Heart left ventricle (tissue), 16 donors: ENCODE data around the gene CCM2. TPM values are rescaled to one million over a fixed set of nuclear protein-coding genes. Genes with fewer than 3 reads are reported as not detected.

Source experiments
- ATAC-seq, 4 donors: fragments of 200-7000 bp; cut with Tn5 transposase; one replicate each; pipeline ENCODE4 v1.9.1; 2020 to 2022; ENCODE audit warnings: moderate library complexity in 4 of 4, mild to moderate bottlenecking in 3 of 4, moderate number of reproducible peaks in 1 of 4
- DNase-seq, 5 donors: peaks; one replicate each; pipeline ENCODE4 v3.0.0-alpha.2; 2020
- H3K27ac ChIP-seq, 12 donors: fragments of 200-600 bp; sonication (generic) in 4 of 12; one replicate each; pipeline versions ENCODE4 v1.5.0 to v1.8.0; 2016 to 2022; ENCODE audit warnings: mild to moderate bottlenecking in 2 of 12
- H3K27me3 ChIP-seq, 9 donors: fragments of 200-600 bp; sonication (generic) in 2 of 9; one replicate each; pipeline versions ENCODE4 v1.5.1 to v1.8.0; 2016 to 2022; ENCODE audit warnings: mild to moderate bottlenecking in 3 of 9
- H3K36me3 ChIP-seq, 9 donors: fragments of 200-600 bp; sonication (generic) in 2 of 9; one replicate each; pipeline versions ENCODE4 v1.5.0 to v1.8.0; 2018 to 2022; ENCODE audit warnings: mild to moderate bottlenecking in 2 of 9
- H3K4me1 ChIP-seq, 12 donors: fragments of 200-600 bp; sonication (generic) in 4 of 12; one replicate each; pipeline versions ENCODE4 v1.5.0 to v1.8.0; 2016 to 2022; ENCODE audit warnings: mild to moderate bottlenecking in 3 of 12
- H3K4me3 ChIP-seq, 12 donors: fragments of 200-600 bp; sonication (generic) in 4 of 12; one replicate each; pipeline versions ENCODE4 v1.5.0 to v1.8.0; 2017 to 2022; ENCODE audit warnings: mild to moderate bottlenecking in 9 of 12, moderate library complexity in 4 of 12
- H3K9me3 ChIP-seq, 12 donors: fragments of 200-600 bp; sonication (generic) in 4 of 12; one replicate each; pipeline versions ENCODE4 v1.5.0 to v1.8.0; 2016 to 2022; ENCODE audit warnings: mild to moderate bottlenecking in 1 of 12
- CTCF ChIP-seq, 12 donors: fragments of 200-600 bp; sonication (generic) in 4 of 12; IDR thresholded peaks; one replicate each; pipeline versions ENCODE4 v1.5.0 to v1.8.0; 2018 to 2022; ENCODE audit warnings: antibody characterized with exemption in 12 of 12, mild to moderate bottlenecking in 5 of 12
- POLR2A ChIP-seq, 2 donors: fragments of 450-650 bp; IDR thresholded peaks; one replicate each; pipeline ENCODE4 v1.6.1; 2017; ENCODE audit warnings: antibody characterized with exemption in 2 of 2, mild to moderate bottlenecking in 2 of 2, moderate library complexity in 2 of 2
- WGBS, 4 donors: extraction: QIAGEN DNeasy Blood & Tissue Kit in 2 of 4; methylation state at CpG; one replicate each; pipeline versions ENCODE4 v1.1.5 to v1.1.7; 2013 to 2018; 5-methylcytosine and 5-hydroxymethylcytosine counted together
- intact Hi-C, 10 donors: fragments of 100-400 bp; cut with DNase I; formaldehyde crosslinking; loops; one replicate each; pipeline versions ENCODE4 v1.11.1 to v1.14.2; 2022
- polyA plus RNA-seq, 2 donors: library from polyadenylated mRNA; stranded (reverse); fragments of 200-250 nt; gene quantifications; one replicate each; pipeline ENCODE4 v1.2.3, GENCODE V29; 2013
- total RNA-seq, 9 donors: library from RNA; depleted of rRNA in 2 of 9; stranded (reverse); fragments of >200 nt in 2 of 9; fragmentation: NEBNext Ultra II Directional in 3 of 9; extraction: Animal tissue kit (Norgen Biotek cat#: 25700) in 3 of 9; gene quantifications; one replicate each; pipeline versions ENCODE4 v1.1.0 to v1.2.4, GENCODE V29; 2016 to 2023
- donor health status: ischemic (EF 13 %, LVEDD 7.1; RV severe dilation, severe dysfunction).
- donor health status: healthy with polysubstance abuse.
- donor health status: DM: no; HTN: yes; CAD: no.
- donor health status: DM: no; HTN: no; CAD: no.
- donor health status: ischemic (EF 25% LVEDD 6.9; RV normal size, moderate dysfunction).
- donor health status: ischemic (EF 25% LVEDD 5.7; RV mildly dilated, moderate dysfunction).
- donor health status: healthy.
- donor health status: DM: yes; HTN: yes; CAD: no.
- donor health status: ischemic (EF 35%, LVEDD 5.7; RV mildly dilated, moderate dysfunction).
- donor health status: nonischemic (EF 11% LVEDD 7.7; RV severe dilation, severe dysfunction).
- donor health status: DM: yes; HTN: yes; CAD: no.
- donor health status: PGD.
- donor health status: ischemic (EF 29% LVEDD 5.4; RV normal size, mild dysfunction).
- donor health status: nonischemic (EF 23%, LVEDD 6.1; RV moderate dilation, normal function).

CCM2 gene
- total and polyA plus RNA-seq, 11 donors: 24.7 to 68.2 (median 35.3) TPM

GRCh38 chr7:45013465-45013967, 13.5 kb downstream of the CCM2 start:
- Histone ChIP-seq H3K9me3 (no peaks in the 10 kb centered on the region), H3K36me3 (peaks cover 0 to 32% (median 4%) of the 10 kb centered on the region in 9 donors), H3K4me1 (peaks cover 0 to 16% (median 0%) of the 10 kb centered on the region in 12 donors), H3K4me3 (no peak overlapping the region), H3K27me3 (no peaks in the 10 kb centered on the region), H3K27ac (no peak overlapping the region)
- no peak for DNase-seq
- intact Hi-C loops: no loop called here
- TF ChIP-seq CTCF (IDR thresholded peaks at IDR 0.05) (no peak), POLR2A (IDR thresholded peaks at IDR 0.05) (no peak)
- WGBS, 4 donors: 84 to 89% (median 87%) methylated on average over 2 of the region's 2 CpGs
- no peak for ATAC-seq

GRCh38 chr7:45015313-45015712, 15.3 kb downstream of the CCM2 start:
- DNase-seq (no peak), ATAC-seq (no peak)
- 79 to 86% (median 85%) methylated on average over 1 of the region's 1 CpG for WGBS, 4 donors
- H3K4me1 ChIP-seq: peaks cover 0 to 16% (median 1%) of the 10 kb centered on the region in 12 donors
- H3K4me3 ChIP-seq: no peak overlapping the region
- H3K27ac ChIP-seq: no peak overlapping the region
- H3K36me3 ChIP-seq: peaks cover 0 to 32% (median 9%) of the 10 kb centered on the region in 9 donors
- H3K9me3 ChIP-seq: no peaks in the 10 kb centered on the region
- intact Hi-C loops: no loop called here
- no peak for TF ChIP-seq CTCF (IDR thresholded peaks at IDR 0.05)
- TF ChIP-seq POLR2A (IDR thresholded peaks at IDR 0.05): no peak
- H3K27me3 ChIP-seq: no peaks in the 10 kb centered on the region

GRCh38 chr7:45017253-45017652, 17.3 kb downstream of the CCM2 start:
- H3K27me3 ChIP-seq: no peaks in the 10 kb centered on the region
- WGBS, 4 donors: 64 to 80% (median 64%) methylated on average over 3 of the region's 3 CpGs
- H3K36me3 ChIP-seq: peaks cover 0 to 21% (median 7%) of the 10 kb centered on the region in 9 donors
- DNase-seq (no peak), ATAC-seq (no peak)
- intact Hi-C loops: no loop called here
- H3K4me3 ChIP-seq: no peak overlapping the region
- no peak overlapping the region for H3K27ac ChIP-seq
- peaks cover 0 to 33% (median 2%) of the 10 kb centered on the region in 12 donors for H3K4me1 ChIP-seq
- no peaks in the 10 kb centered on the region for H3K9me3 ChIP-seq
- TF ChIP-seq POLR2A (IDR thresholded peaks at IDR 0.05): no peak
- no peak for TF ChIP-seq CTCF (IDR thresholded peaks at IDR 0.05)

- no peak for TF ChIP-seq POLR2A (IDR thresholded peaks at IDR 0.05)
- TF ChIP-seq CTCF (IDR thresholded peaks at IDR 0.05): no peak
- no peak overlapping the region for H3K4me3 ChIP-seq
- H3K4me1 ChIP-seq: peaks cover 0 to 23% (median 0%) of the 10 kb centered on the region in 12 donors
- no peak for ATAC-seq
- no peaks in the 10 kb centered on the region for H3K27me3 ChIP-seq
- DNase-seq: no peak
- intact Hi-C loops: no loop called here
- H3K9me3 ChIP-seq: peaks cover 0 to 10% (median 0%) of the 10 kb centered on the region in 12 donors
- H3K27ac ChIP-seq: no peak overlapping the region
- 80 to 94% (median 87%) methylated on average over 5 of the region's 5 CpGs for WGBS, 4 donors
- peaks cover 0 to 13% (median 4%) of the 10 kb centered on the region in 9 donors for H3K36me3 ChIP-seq
These were observed 20.9 kb downstream of the CCM2 start for GRCh38 chr7:45020915-45021314.
